ENCODE results near the gene ERFL. TPM values are rescaled to one million over a fixed set of nuclear protein-coding genes. Genes with fewer than 3 reads are reported as not detected.
"Not testable (repeated sequence)": the region's sequence is repeated elsewhere in the genome, so short reads cannot be mapped to it uniquely, and the experiment has no call there.

Gene ERFL
- total RNA-seq, 1 experiment from 2014 or later = not detected

GRCh38 chr19:41941410-41942202, 13.4 kb upstream of the ERFL start:
- no peak for DNase-seq (ENCODE audit: low read depth)

- DNase-seq (ENCODE audit: low read depth) = no peak
These were observed 12.6 kb upstream of the ERFL start for GRCh38 chr19:41940731-41941409.

GRCh38 chr19:41939861-41940730, 11.8 kb upstream of the ERFL start:
- peak; percentile 61 for DNase-seq (ENCODE audit: low read depth)

- DNase-seq (ENCODE audit: low read depth) = not testable (repeated sequence)
These were observed 11.0 kb upstream of the ERFL start for GRCh38 chr19:41939209-41939608.

GRCh38 chr19:41937525-41938468, 9.5 kb upstream of the ERFL start:
- DNase-seq (ENCODE audit: low read depth) = no peak

GRCh38 chr19:41936961-41937360, 8.7 kb upstream of the ERFL start:
- no peak for DNase-seq (ENCODE audit: low read depth)

- DNase-seq (ENCODE audit: low read depth) = peak; percentile 70
These were observed 8.2 kb upstream of the ERFL start for GRCh38 chr19:41936416-41936850.

- no peak for DNase-seq (ENCODE audit: low read depth)
These were observed 7.6 kb upstream of the ERFL start for GRCh38 chr19:41935760-41936415.

GRCh38 chr19:41934849-41935374, 6.7 kb upstream of the ERFL start:
- peak; percentile 77 for DNase-seq (ENCODE audit: low read depth)

GRCh38 chr19:41933693-41934426, 5.6 kb upstream of the ERFL start:
- no peak for DNase-seq (ENCODE audit: low read depth)

- DNase-seq (ENCODE audit: low read depth) = no peak
These were observed 4.6 kb upstream of the ERFL start for GRCh38 chr19:41932720-41933332.

GRCh38 chr19:41932259-41932719, 4.0 kb upstream of the ERFL start:
- DNase-seq (ENCODE audit: low read depth) = no peak

- DNase-seq (ENCODE audit: low read depth) = no peak
These were observed 2.8 kb upstream of the ERFL start for GRCh38 chr19:41930926-41931592.

GRCh38 chr19:41930322-41930722, 2.1 kb upstream of the ERFL start:
- DNase-seq (ENCODE audit: low read depth) = no peak

GRCh38 chr19:41929536-41930071, 1.4 kb upstream of the ERFL start:
- no peak for DNase-seq (ENCODE audit: low read depth)

GRCh38 chr19:41928754-41929535, 696 bp upstream of the ERFL start:
- DNase-seq (ENCODE audit: low read depth) = no peak

GRCh38 chr19:41927497-41928192, 604 bp downstream of the ERFL start:
- DNase-seq (ENCODE audit: low read depth) = no peak

All from Daoy (cell line).